Measurements from ENCODE around the gene KRTAP19-1. TPM values are rescaled to one million over a fixed set of nuclear protein-coding genes. Genes with fewer than 3 reads are reported as not detected.
"Not testable (repeated sequence)": the region's sequence is repeated elsewhere in the genome, so short reads cannot be mapped to it uniquely, and the experiment has no call there.

KRTAP19-1 gene
- not detected for total RNA-seq

- ATAC-seq (ENCODE audit: low read depth): no peak
- Mint-ChIP-seq H3K9me3 (peaks cover 1% of the 10 kb centered on the region), H3K4me1 (no peaks in the 10 kb centered on the region), H3K36me3 (no peaks in the 10 kb centered on the region), H3K4me3 (no peak within 1 kb of the TSS), H3K27ac (no peak within 1 kb of the TSS), H3K27me3 (no peaks in the 10 kb centered on the region)
- DNase-seq: no peak
- POLR2A ChIA-PET: no interaction called here
Measured at GRCh38 chr21:30480145-30480544, at the start of gene KRTAP19-1. TSS of gene KRTAP19-1 (minus strand) at chr21:30480367. CDS start at chr21:30480317, 50 bp downstream.

- Mint-ChIP-seq H3K27me3 (peaks cover 2% of the 10 kb centered on the region), H3K36me3 (no peaks in the 10 kb centered on the region), H3K4me1 (no peaks in the 10 kb centered on the region), H3K27ac (no peak overlapping the region), H3K9me3 (peaks cover 2% of the 10 kb centered on the region), H3K4me3 (no peak overlapping the region)
- DNase-seq (no peak), ATAC-seq (ENCODE audit: low read depth) (no peak)
- POLR2A ChIA-PET: no interaction called here
Measured at GRCh38 chr21:30518876-30519275, 38.7 kb upstream of the KRTAP19-1 start.

GRCh38 chr21:30515681-30516080 is 35.5 kb upstream of the KRTAP19-1 start:
- no peak for ATAC-seq (ENCODE audit: low read depth)
- Mint-ChIP-seq H3K36me3 (no peaks in the 10 kb centered on the region), H3K4me3 (no peak overlapping the region), H3K9me3 (peaks cover 2% of the 10 kb centered on the region), H3K4me1 (no peaks in the 10 kb centered on the region), H3K27me3 (no peaks in the 10 kb centered on the region), H3K27ac (no peak overlapping the region)
- no peak for DNase-seq
- POLR2A ChIA-PET: no interaction called here

GRCh38 chr21:30505621-30506205 is 25.5 kb upstream of the KRTAP19-1 start:
- not testable (repeated sequence) for DNase-seq

GRCh38 chr21:30502041-30502440 is 21.9 kb upstream of the KRTAP19-1 start, which contains the start of gene KRTAP19-5:
TSS of gene KRTAP19-5 (minus strand) at chr21:30502141. CDS start at chr21:30502090, 51 bp downstream.
- Mint-ChIP-seq H3K36me3 (no peaks in the 10 kb centered on the region), H3K27me3 (no peaks in the 10 kb centered on the region), H3K4me1 (no peaks in the 10 kb centered on the region), H3K27ac (no peak within 1 kb of the TSS), H3K4me3 (no peak within 1 kb of the TSS), H3K9me3 (no peaks in the 10 kb centered on the region)
- ATAC-seq (ENCODE audit: low read depth): no peak
- no peak for DNase-seq
- POLR2A ChIA-PET: no interaction called here

More at GRCh38 chr21:30505621-30506205, 25.5 kb upstream of the KRTAP19-1 start:
- POLR2A ChIA-PET; H3K4me1 Mint-ChIP-seq; H3K27ac Mint-ChIP-seq; H3K27me3 Mint-ChIP-seq; H3K36me3 Mint-ChIP-seq; ATAC-seq (ENCODE audit: low read depth); H3K9me3 Mint-ChIP-seq; H3K4me3 Mint-ChIP-seq: not testable (repeated sequence)

GRCh38 chr21:30497065-30497464 is 16.9 kb upstream of the KRTAP19-1 start, which contains the start of gene KRTAP19-4:
TSS of gene KRTAP19-4 (minus strand) at chr21:30497165. CDS start at chr21:30497110, 55 bp downstream.
- H3K27me3 Mint-ChIP-seq: no peaks in the 10 kb centered on the region
- no peak within 1 kb of the TSS for H3K27ac Mint-ChIP-seq
- DNase-seq (no peak), ATAC-seq (ENCODE audit: low read depth) (no peak)
- H3K9me3 Mint-ChIP-seq: no peaks in the 10 kb centered on the region
- POLR2A ChIA-PET: no interaction called here
- H3K4me1 Mint-ChIP-seq: no peaks in the 10 kb centered on the region
- H3K4me3 Mint-ChIP-seq: no peak within 1 kb of the TSS
- no peaks in the 10 kb centered on the region for H3K36me3 Mint-ChIP-seq

GRCh38 chr21:30491963-30492428 is 11.8 kb upstream of the KRTAP19-1 start, which contains the start of gene KRTAP19-3:
TSS of gene KRTAP19-3 (minus strand) at chr21:30492013. CDS start at chr21:30491957, 56 bp downstream.
- Mint-ChIP-seq H3K4me3 (no peak within 1 kb of the TSS), H3K9me3 (peaks cover 1% of the 10 kb centered on the region), H3K4me1 (no peaks in the 10 kb centered on the region), H3K27ac (no peak within 1 kb of the TSS), H3K36me3 (no peaks in the 10 kb centered on the region), H3K27me3 (no peaks in the 10 kb centered on the region)
- ATAC-seq (ENCODE audit: low read depth): no peak
- DNase-seq: no peak
- POLR2A ChIA-PET: no interaction called here

GRCh38 chr21:30487336-30487735 is 7.2 kb upstream of the KRTAP19-1 start, which contains the start of gene KRTAP19-2:
TSS of gene KRTAP19-2 (minus strand) at chr21:30487436. CDS start at chr21:30487348, 88 bp downstream.
- no peaks in the 10 kb centered on the region for H3K4me1 Mint-ChIP-seq
- POLR2A ChIA-PET: no interaction called here
- H3K27me3 Mint-ChIP-seq: no peaks in the 10 kb centered on the region
- H3K4me3 Mint-ChIP-seq: no peak within 1 kb of the TSS
- ATAC-seq (ENCODE audit: low read depth): no peak
- no peak within 1 kb of the TSS for H3K27ac Mint-ChIP-seq
- no peaks in the 10 kb centered on the region for H3K36me3 Mint-ChIP-seq
- no peak for DNase-seq
- peaks cover 4% of the 10 kb centered on the region for H3K9me3 Mint-ChIP-seq

- Mint-ChIP-seq H3K4me3 (no peak overlapping the region), H3K27ac (no peak overlapping the region), H3K9me3 (peaks cover 4% of the 10 kb centered on the region), H3K27me3 (no peaks in the 10 kb centered on the region), H3K4me1 (no peaks in the 10 kb centered on the region), H3K36me3 (no peaks in the 10 kb centered on the region)
- POLR2A ChIA-PET: no interaction called here
- DNase-seq (no peak), ATAC-seq (ENCODE audit: low read depth) (no peak)
Measured at GRCh38 chr21:30486180-30486579, 6.0 kb upstream of the KRTAP19-1 start.

GRCh38 chr21:30482130-30482529 is 2.0 kb upstream of the KRTAP19-1 start:
- DNase-seq (no peak), ATAC-seq (ENCODE audit: low read depth) (no peak)
- Mint-ChIP-seq H3K27me3 (no peaks in the 10 kb centered on the region), H3K4me3 (no peak overlapping the region), H3K27ac (no peak overlapping the region), H3K36me3 (no peaks in the 10 kb centered on the region), H3K9me3 (peaks cover 4% of the 10 kb centered on the region), H3K4me1 (no peaks in the 10 kb centered on the region)
- POLR2A ChIA-PET: no interaction called here

- Mint-ChIP-seq H3K4me1 (no peaks in the 10 kb centered on the region), H3K4me3 (no peak overlapping the region), H3K27me3 (no peaks in the 10 kb centered on the region), H3K36me3 (no peaks in the 10 kb centered on the region), H3K27ac (no peak overlapping the region), H3K9me3 (no peaks in the 10 kb centered on the region)
- DNase-seq (no peak), ATAC-seq (ENCODE audit: low read depth) (no peak)
- POLR2A ChIA-PET: no interaction called here
Measured at GRCh38 chr21:30479259-30479658, 908 bp downstream of the KRTAP19-1 start.

GRCh38 chr21:30478004-30478403 is 2.2 kb downstream of the KRTAP19-1 start:
- POLR2A ChIA-PET: no interaction called here
- ATAC-seq (ENCODE audit: low read depth): no peak
- no peak for DNase-seq
- H3K4me1 Mint-ChIP-seq: no peaks in the 10 kb centered on the region
- H3K9me3 Mint-ChIP-seq: no peaks in the 10 kb centered on the region
- no peak overlapping the region for H3K4me3 Mint-ChIP-seq
- no peaks in the 10 kb centered on the region for H3K27me3 Mint-ChIP-seq
- no peak overlapping the region for H3K27ac Mint-ChIP-seq
- H3K36me3 Mint-ChIP-seq: no peaks in the 10 kb centered on the region

- Mint-ChIP-seq H3K4me3 (no peak overlapping the region), H3K4me1 (no peaks in the 10 kb centered on the region), H3K9me3 (no peaks in the 10 kb centered on the region), H3K27me3 (no peaks in the 10 kb centered on the region), H3K36me3 (no peaks in the 10 kb centered on the region), H3K27ac (no peak overlapping the region)
- no peak for DNase-seq
- POLR2A ChIA-PET: no interaction called here
- no peak for ATAC-seq (ENCODE audit: low read depth)
Measured at GRCh38 chr21:30468900-30469714, 11.1 kb downstream of the KRTAP19-1 start.

GRCh38 chr21:30463713-30464112 is 16.5 kb downstream of the KRTAP19-1 start:
- H3K9me3 Mint-ChIP-seq: no peaks in the 10 kb centered on the region
- POLR2A ChIA-PET: no interaction called here
- ATAC-seq (ENCODE audit: low read depth): no peak
- no peak overlapping the region for H3K4me3 Mint-ChIP-seq
- no peaks in the 10 kb centered on the region for H3K4me1 Mint-ChIP-seq
- no peak overlapping the region for H3K27ac Mint-ChIP-seq
- no peak for DNase-seq
- no peaks in the 10 kb centered on the region for H3K27me3 Mint-ChIP-seq
- H3K36me3 Mint-ChIP-seq: no peaks in the 10 kb centered on the region
